ENCODE results near the gene DOLPP1.
"Not testable (repeated sequence)": the region's sequence is repeated elsewhere in the genome, so short reads cannot be mapped to it uniquely, and the experiment has no call there.

Gene DOLPP1

DNA sequence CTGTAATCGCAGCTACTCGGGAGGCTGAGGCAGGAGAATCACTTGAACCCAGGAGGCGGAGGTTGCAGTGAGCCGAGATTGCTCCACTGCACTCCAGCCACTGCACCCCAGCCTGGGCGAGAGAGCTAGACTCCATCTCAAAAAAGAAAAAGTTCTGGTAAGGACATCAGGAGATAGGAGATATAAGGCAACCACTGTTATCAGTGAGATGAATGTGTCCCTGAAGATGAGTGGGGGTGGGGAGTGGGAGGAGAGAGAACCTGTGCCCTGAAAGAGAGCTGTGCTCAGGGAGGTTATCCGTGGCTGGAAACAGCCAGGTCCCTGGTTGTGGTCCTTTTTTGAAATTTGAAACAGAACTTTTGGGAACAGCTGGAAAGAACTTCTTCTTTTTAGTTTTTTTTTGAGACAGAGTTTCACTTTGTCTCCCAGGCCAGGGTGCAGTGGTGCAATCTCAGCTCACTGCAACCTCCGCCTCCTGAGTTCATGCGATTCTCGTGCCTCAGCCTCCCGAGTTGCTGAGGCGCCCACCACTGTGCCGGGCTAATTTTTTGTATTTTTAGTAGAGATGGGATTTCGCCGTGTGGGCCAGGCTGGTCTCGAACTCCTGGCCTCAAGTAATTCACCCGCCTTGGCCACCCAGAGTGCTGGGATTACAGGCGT, 32.9 kb downstream of the DOLPP1 start:
- DNase-seq: no peak

DNA sequence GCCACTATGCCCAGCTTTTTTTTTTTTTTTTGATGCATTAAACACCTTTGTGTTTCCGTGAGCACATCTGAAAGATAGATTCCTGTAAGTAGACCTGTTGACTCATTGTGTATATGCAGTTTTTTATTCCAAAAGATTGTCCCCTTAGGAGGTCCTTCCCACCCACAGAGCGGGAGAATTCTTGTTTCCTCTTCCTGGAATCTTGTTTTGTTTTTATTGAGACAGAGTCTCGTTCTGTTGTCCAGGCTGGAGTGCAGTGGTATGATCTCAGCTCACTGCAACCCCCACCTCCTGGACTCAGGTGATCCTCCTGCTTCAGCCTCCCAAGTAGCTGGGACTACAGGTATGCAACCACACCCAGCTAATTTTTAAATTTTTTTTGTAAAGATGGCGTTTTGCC, 37.9 kb downstream of the DOLPP1 start:
- DNase-seq: no peak

DNA sequence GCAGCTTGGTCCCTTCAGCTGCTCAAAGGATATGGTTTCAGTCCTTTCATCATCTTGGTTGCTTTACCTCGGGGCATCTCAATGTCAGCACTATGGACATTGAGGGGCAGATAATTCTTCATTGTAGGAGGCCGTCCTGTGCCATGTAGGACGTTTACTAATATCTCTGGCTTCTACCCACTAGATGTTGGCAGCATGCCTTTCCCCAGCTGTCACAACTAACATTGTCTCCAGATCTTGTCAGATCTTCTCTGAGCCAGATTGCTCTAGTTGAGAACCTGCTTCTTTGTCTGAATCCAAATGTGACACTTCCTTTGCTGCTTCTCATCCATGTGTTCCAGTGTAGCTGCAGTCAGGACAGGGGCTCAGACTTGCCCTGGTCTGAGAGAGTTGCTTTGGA, 40.6 kb downstream of the DOLPP1 start:
- DNase-seq: no peak

- DNase-seq: no peak
Measured at GRCh38 chr9:129122133-129122532, 41.2 kb downstream of the DOLPP1 start.

- DNase-seq: not testable (repeated sequence)
Measured at GRCh38 chr9:129122976-129123375, 42.1 kb downstream of the DOLPP1 start.

- DNase-seq: no peak
Measured at GRCh38 chr9:129124506-129125069, 43.7 kb downstream of the DOLPP1 start.

- no peak for DNase-seq
Measured at GRCh38 chr9:129125478-129125877, 44.6 kb downstream of the DOLPP1 start.

DNA sequence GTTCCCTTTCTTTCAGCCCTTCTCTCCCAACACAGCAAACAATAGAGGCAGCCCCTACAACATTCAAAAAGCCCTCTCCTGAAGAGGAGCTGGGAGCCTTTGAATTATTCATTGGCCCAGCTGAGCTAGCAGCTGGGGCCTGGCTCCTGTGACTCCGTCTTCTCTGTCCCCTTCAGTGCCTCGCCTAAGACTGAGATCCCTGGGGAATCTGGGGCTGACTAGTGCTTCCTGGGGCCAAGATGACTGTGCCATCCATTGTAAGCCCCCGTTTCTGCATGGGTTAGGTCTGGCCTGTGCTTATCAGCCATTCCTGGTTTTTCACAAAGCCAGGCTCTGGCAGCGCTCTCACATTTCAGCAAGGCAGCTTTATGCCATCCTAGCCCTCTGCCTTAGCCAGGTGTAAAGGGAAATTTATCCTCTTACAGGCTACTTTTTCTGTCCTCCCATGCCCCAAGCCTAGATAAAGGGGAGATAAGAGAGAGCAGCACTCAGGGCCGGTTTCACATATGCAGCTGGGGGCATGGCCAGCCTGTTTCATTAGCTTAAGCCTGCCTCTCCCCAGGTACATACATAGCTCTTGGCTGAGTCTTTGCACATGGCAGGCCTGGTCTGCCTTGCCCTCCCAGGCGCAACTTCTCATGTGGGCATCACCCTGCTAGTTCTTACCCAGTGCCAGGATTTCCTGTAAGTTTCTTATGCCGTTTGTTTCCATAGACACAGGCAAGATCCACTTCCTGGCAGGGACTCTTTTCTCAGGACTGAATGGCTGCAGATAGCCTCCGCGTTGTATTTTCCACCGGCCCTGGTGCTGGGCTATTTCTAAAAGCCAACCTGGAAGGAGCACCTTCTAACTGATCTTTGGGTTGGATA, 46.1 kb downstream of the DOLPP1 start:
- no peak for DNase-seq

DNA sequence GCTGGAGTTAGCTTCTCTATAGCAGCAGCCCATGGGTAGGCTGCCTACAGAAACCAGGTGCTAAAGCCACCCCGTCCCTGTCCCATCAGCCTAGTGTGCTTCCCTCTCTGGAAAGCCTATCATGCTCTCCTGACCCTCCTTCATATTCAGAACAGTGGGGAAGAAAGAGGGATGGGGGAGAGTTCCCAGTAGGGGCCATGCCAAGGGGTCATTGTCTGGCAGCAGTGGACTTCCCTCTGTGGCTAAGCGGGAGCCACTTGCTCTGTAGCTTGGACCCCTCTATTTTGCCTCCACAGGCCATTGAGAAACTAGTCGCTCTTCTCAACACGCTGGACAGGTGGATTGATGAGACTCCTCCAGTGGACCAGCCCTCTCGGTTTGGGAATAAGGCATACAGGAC, 47.8 kb downstream of the DOLPP1 start:
- no peak for DNase-seq

GRCh38 chr9:129130271-129130670, 49.4 kb downstream of the DOLPP1 start:
- not testable (repeated sequence) for DNase-seq

DNA sequence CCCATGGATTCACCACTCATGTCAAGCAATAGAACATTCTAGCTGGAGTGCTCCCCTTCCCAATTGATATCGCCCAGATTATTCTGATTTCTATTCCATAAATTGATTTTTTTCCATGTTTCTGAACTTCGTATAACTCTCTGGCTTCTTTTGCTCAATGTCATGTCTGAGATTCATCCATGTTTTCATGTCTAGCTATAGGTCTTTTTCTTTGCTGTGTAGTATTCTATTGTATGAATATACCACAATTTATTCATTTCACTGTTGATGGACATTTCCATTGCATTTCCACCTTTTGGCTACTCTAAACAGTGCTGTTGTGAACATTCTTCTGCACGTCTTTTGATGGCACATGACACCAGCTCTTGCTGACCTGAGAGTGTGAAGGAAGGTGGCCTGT, 49.9 kb downstream of the DOLPP1 start:
- no peak for DNase-seq

- peak; percentile 45 for DNase-seq
Measured at GRCh38 chr9:129131300-129132145, 50.6 kb downstream of the DOLPP1 start.

- no peak for DNase-seq
Measured at GRCh38 chr9:129133082-129133481, 52.2 kb downstream of the DOLPP1 start.

DNA sequence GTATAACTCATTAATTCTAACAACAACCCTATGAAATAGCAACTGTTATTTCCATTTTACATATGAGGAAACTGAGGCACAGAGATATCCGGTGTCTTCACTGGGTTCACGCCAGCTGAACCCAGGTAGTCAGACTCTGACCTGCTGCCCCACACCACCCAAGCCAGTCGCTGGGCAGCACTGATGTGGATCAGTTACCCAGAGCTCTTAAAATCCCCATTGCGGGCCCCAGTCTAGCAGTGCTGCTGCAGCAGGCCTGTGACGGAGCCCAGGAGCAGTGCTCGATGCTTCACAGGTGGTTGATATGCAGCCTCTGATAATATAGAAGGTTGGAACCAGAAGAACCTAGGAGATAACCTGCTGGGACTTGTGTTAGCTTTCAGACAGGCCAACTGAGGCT, 54.6 kb downstream of the DOLPP1 start:
- no peak for DNase-seq

- no peak for DNase-seq
Measured at GRCh38 chr9:129136446-129137035, 55.6 kb downstream of the DOLPP1 start.

- no peak for DNase-seq
Measured at GRCh38 chr9:129137292-129138143, 56.6 kb downstream of the DOLPP1 start.

GRCh38 chr9:129138144-129138462, 57.2 kb downstream of the DOLPP1 start:
- DNase-seq: no peak

GRCh38 chr9:129138476-129139232, 57.7 kb downstream of the DOLPP1 start:
- DNase-seq: no peak

GRCh38 chr9:129139233-129139992, 58.5 kb downstream of the DOLPP1 start:
- peak; percentile 68 for DNase-seq

DNA sequence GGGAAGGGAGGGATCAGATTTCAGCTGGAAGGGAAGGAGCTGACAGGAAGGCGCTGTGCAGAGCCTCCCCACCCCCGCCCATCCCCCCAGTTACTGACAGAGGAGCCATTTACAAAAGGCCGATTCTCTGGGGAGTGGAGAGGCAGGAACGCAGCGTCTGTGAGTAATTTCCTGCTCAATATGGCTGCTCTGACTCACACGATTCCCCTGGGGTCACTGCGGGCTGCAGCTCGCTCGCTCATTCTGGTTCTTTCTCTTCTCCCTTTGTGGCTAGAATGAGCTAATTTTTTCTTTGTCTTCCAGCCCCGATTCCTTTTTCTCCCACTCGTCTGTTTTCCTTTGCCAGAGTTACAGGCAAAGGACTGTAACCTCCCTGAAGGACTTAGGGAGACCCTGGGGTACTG, 59.1 kb downstream of the DOLPP1 start:
- peak; percentile 83 for DNase-seq
